ENCODE results near the gene ZSCAN9. TPM values are rescaled to one million over a fixed set of nuclear protein-coding genes. Genes with fewer than 3 reads are reported as not detected.
A peak's percentile ranks its signal among the peaks of the same experiment; 100 is the strongest.

ZSCAN9 gene
- total and polyA plus RNA-seq, 9 of the 15 experiments (the other 6 are each of a cell fraction or from before 2014, with no cell fraction given): 18.8 to 48.9 (median 28.7) TPM

DNA sequence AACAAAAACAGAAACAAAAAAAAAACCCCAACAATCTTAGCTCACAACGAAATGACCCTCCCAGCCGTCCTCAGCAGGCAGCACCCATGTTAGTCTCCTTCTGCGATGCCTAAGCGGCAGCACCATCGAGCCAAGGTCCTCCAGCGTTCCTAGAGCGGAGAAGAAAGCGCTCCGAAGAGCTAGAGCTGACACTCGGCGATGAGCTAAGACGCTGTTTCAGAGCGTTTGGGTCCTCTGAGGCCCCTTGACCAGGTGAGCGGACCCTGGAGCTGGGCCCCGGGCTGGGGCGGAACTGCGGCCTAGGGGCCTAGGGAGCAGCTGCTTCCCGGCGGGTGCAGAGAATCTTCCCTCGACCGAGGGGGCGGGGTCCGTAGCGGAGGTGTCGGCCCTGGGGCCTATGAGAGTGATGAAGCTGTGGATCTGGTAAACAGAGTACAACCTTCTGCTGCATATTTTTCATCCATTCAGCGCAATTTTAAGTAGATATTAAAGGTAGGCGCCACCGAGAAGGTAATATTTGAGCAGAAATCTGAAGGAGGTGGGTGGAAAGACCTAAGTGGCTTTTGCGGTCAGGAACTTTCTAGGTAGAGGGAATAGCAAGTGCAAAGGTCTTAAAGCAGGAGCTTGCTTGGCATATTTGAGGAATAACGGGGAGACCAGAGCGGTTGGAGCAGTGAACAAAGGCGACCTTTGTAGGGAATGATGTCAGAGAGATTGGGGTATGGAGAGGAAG lies 42.1 kb downstream of the ZSCAN9 start, which contains the start of gene ZSCAN26 (continued):
- TF ChIP-seq MBD2 (IDR thresholded peaks at IDR 0.05; ENCODE audit: borderline replicate concordance, low read depth) (0 out of 2 replicates have a peak, but pooled peaks have one; percentile 62), ZKSCAN1 (IDR thresholded peaks at IDR 0.05; ENCODE audit: low read depth, low read length) (peak; percentile 65; the same call in 1 of the 2 replicates), RFX5 (IDR thresholded peaks at IDR 0.05; ENCODE audit: low read depth, low read length) (no peak), DDX20 (tag; IDR thresholded peaks at IDR 0.05; ENCODE audit: low read depth) (no peak), MXI1 (IDR thresholded peaks at IDR 0.05; ENCODE audit: low read depth, low read length) (no peak), KHSRP (IDR thresholded peaks at IDR 0.05) (no peak), SRSF3 (IDR thresholded peaks at IDR 0.05; ENCODE audit: insufficient read depth, low read length) (no peak), CC2D1A (IDR thresholded peaks at IDR 0.05) (no peak; the same call in 1 of the 2 replicates), BCL6 (CRISPR knock-in tag; IDR thresholded peaks at IDR 0.05) (0 out of 2 replicates have a peak, but pooled peaks have one; percentile 14), SAFB (IDR thresholded peaks at IDR 0.05; ENCODE audit: borderline replicate concordance, low read depth, low read length) (no peak), KDM2B (CRISPR knock-in tag; IDR thresholded peaks at IDR 0.05) (no peak), STAT5B (CRISPR knock-in tag; IDR thresholded peaks at IDR 0.05) (no peak), RBM17 (IDR thresholded peaks at IDR 0.05; ENCODE audit: borderline replicate concordance, low read depth, low read length) (no peak), CREBBP (IDR thresholded peaks at IDR 0.05; ENCODE audit: low read depth, low read length) (no peak)
- TF ChIP-seq, protein P1, sequence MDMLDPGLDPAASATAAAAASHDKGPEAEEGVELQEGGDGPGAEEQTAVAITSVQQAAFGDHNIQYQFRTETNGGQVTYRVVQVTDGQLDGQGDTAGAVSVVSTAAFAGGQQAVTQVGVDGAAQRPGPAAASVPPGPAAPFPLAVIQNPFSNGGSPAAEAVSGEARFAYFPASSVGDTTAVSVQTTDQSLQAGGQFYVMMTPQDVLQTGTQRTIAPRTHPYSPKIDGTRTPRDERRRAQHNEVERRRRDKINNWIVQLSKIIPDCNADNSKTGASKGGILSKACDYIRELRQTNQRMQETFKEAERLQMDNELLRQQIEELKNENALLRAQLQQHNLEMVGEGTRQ (CRISPR knock-in tag; IDR thresholded peaks at IDR 0.05): no peak
- TF ChIP-seq, protein P2, sequence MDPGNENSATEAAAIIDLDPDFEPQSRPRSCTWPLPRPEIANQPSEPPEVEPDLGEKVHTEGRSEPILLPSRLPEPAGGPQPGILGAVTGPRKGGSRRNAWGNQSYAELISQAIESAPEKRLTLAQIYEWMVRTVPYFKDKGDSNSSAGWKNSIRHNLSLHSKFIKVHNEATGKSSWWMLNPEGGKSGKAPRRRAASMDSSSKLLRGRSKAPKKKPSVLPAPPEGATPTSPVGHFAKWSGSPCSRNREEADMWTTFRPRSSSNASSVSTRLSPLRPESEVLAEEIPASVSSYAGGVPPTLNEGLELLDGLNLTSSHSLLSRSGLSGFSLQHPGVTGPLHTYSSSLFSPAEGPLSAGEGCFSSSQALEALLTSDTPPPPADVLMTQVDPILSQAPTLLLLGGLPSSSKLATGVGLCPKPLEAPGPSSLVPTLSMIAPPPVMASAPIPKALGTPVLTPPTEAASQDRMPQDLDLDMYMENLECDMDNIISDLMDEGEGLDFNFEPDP (CRISPR knock-in tag; IDR thresholded peaks at IDR 0.05): 0 out of 2 replicates have a peak, but pooled peaks have one; percentile 51
- TF ChIP-seq, protein P3, sequence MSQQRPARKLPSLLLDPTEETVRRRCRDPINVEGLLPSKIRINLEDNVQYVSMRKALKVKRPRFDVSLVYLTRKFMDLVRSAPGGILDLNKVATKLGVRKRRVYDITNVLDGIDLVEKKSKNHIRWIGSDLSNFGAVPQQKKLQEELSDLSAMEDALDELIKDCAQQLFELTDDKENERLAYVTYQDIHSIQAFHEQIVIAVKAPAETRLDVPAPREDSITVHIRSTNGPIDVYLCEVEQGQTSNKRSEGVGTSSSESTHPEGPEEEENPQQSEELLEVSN (IDR thresholded peaks at IDR 0.05; ENCODE audit: borderline replicate concordance in 1 of 2, extremely low read depth in 1 of 2, insufficient read depth in 1 of 2, insufficient read length in 1 of 2, low read depth in 1 of 2, low read length in 1 of 2, poor library complexity in 1 of 2, severe bottlenecking in 1 of 2): peak in 1 of 2 experiments; percentile 65
- TF ChIP-seq, protein P4, sequence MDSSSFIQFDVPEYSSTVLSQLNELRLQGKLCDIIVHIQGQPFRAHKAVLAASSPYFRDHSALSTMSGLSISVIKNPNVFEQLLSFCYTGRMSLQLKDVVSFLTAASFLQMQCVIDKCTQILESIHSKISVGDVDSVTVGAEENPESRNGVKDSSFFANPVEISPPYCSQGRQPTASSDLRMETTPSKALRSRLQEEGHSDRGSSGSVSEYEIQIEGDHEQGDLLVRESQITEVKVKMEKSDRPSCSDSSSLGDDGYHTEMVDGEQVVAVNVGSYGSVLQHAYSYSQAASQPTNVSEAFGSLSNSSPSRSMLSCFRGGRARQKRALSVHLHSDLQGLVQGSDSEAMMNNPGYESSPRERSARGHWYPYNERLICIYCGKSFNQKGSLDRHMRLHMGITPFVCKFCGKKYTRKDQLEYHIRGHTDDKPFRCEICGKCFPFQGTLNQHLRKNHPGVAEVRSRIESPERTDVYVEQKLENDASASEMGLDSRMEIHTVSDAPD (CRISPR knock-in tag; IDR thresholded peaks at IDR 0.05): no peak

All from K562 (cell line).